ENCODE measurements around the gene CPLANE1. TPM values are rescaled to one million over a fixed set of nuclear protein-coding genes. Genes with fewer than 3 reads are reported as not detected.

The CPLANE1 gene
- total RNA-seq, 2 experiments from 2014 or later = 7.2 to 10.5 TPM

DNA sequence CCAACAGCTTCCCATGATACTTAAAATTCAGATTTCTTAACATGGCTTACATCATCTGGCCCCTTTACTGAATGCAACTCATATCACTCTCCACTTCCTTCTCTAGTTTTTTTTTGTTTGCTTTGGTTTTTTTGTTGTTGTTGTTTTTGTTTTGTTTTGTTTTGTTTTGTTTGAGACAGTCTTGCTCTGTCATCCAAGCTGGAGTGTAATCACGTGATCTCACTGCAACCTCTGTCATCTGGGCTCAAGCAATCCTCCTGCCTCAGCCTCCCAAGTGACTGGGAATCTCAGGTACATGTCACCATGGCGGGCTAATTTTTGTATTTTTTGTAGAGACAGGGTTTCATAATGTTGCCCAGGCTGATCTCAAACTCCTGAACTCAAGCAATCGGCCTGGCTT, 41.4 kb downstream of the CPLANE1 start:
- Mint-ChIP-seq H3K4me3 (no peak overlapping the region), H3K4me1 (ENCODE audit: low read depth) (peaks cover 4% of the 10 kb centered on the region)

GRCh38 chr5:37206736-37207135, 42.4 kb downstream of the CPLANE1 start:
- no peak for ATAC-seq
- ChIA-PET POLR2A (no interaction called here), CTCF (no interaction called here)
- Mint-ChIP-seq H3K27me3 (ENCODE audit: low read depth) (no peaks in the 10 kb centered on the region), H3K27ac (no peak overlapping the region), H3K36me3 (ENCODE audit: low read depth) (peaks cover 21% of the 10 kb centered on the region), H3K9me3 (ENCODE audit: insufficient read depth) (no peaks in the 10 kb centered on the region), H3K4me3 (no peak overlapping the region), H3K4me1 (ENCODE audit: low read depth) (peaks cover 4% of the 10 kb centered on the region)
- DNase-seq = no peak

More for the DNA sequence above, 41.4 kb downstream of the CPLANE1 start:
- no peak for DNase-seq
- POLR2A ChIA-PET = no interaction called here
- CTCF ChIA-PET = interaction anchor here (0.7 kb wide), 1 partner anchor 10 kb away, joined by 3 read pairs; no protein-coding TSS in a partner anchor
- peaks cover 24% of the 10 kb centered on the region for H3K36me3 Mint-ChIP-seq (ENCODE audit: low read depth)
- no peaks in the 10 kb centered on the region for H3K9me3 Mint-ChIP-seq (ENCODE audit: insufficient read depth)
- no peaks in the 10 kb centered on the region for H3K27me3 Mint-ChIP-seq (ENCODE audit: low read depth)
- H3K27ac Mint-ChIP-seq = no peak overlapping the region
- ATAC-seq = no peak

DNA sequence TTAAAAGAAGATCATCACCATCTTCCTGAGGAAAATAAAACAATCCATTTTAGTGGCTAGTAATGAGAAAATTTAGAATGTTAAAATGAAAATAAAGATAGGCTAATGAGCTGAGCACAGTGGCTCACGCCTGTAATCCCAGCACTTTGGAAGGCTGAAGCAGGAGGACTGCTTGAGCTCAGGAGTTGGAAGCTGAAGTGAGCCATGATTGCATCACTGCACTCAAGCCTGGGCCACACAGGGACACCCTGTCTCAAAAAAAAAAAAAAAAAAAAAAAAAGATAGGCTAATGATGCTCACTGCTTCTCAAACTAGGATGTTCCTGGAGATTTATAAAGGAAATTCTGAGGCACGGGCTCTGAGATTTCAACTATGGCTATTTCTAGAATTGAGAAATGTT, 50.3 kb downstream of the CPLANE1 start:
- CTCF ChIA-PET = interaction anchor here (1.0 to 1.2 kb wide), 2 partner anchors 11 to 254 kb away, joined by 3 to 4 read pairs; no protein-coding TSS in a partner anchor

GRCh38 chr5:37198061-37198460, 51.1 kb downstream of the CPLANE1 start:
- ATAC-seq (peak; percentile 68), DNase-seq (peak; percentile 33)
- no peaks in the 10 kb centered on the region for H3K9me3 Mint-ChIP-seq (ENCODE audit: insufficient read depth)
- peaks cover 38% of the 10 kb centered on the region for H3K36me3 Mint-ChIP-seq (ENCODE audit: low read depth)
- H3K27me3 Mint-ChIP-seq (ENCODE audit: low read depth) = no peaks in the 10 kb centered on the region
- H3K4me1 Mint-ChIP-seq (ENCODE audit: low read depth) = peaks cover 29% of the 10 kb centered on the region
- CTCF ChIA-PET = interaction anchor here (0.7 to 1.2 kb wide), 4 partner anchors 9 to 86 kb away, joined by 3 to 6 read pairs (median 4); no protein-coding TSS in a partner anchor
- peak overlapping the region; percentile 63 for H3K4me3 Mint-ChIP-seq
- peak overlapping the region; percentile 84 for H3K27ac Mint-ChIP-seq
- POLR2A ChIA-PET = interaction anchor here (1.1 to 1.5 kb wide), 3 partner anchors 11 to 173 kb away, joined by 3 to 5 read pairs (median 4); partner anchors contain the start of genes CPLANE1 and NUP155

More for the DNA sequence above, 50.3 kb downstream of the CPLANE1 start:
- Mint-ChIP-seq H3K27ac (peak overlapping the region; percentile 76), H3K27me3 (ENCODE audit: low read depth) (no peaks in the 10 kb centered on the region), H3K4me3 (no peak overlapping the region), H3K36me3 (ENCODE audit: low read depth) (peaks cover 39% of the 10 kb centered on the region), H3K9me3 (ENCODE audit: insufficient read depth) (no peaks in the 10 kb centered on the region), H3K4me1 (ENCODE audit: low read depth) (peaks cover 29% of the 10 kb centered on the region)
- no peak for ATAC-seq
- POLR2A ChIA-PET = interaction anchor here (1.2 to 1.5 kb wide), 2 partner anchors 10 to 172 kb away, joined by 4 to 5 read pairs; partner anchors contain the start of gene NUP155
- no peak for DNase-seq

- no peaks in the 10 kb centered on the region for H3K9me3 Mint-ChIP-seq (ENCODE audit: insufficient read depth)
- H3K4me3 Mint-ChIP-seq = peak overlapping the region; percentile 63
Observed at GRCh38 chr5:37197340-37198050, 51.7 kb downstream of the CPLANE1 start.

GRCh38 chr5:37190592-37190991, 58.6 kb downstream of the CPLANE1 start:
- no peak overlapping the region for H3K4me3 Mint-ChIP-seq
- POLR2A ChIA-PET = no interaction called here
- no peak for ATAC-seq

More at GRCh38 chr5:37197340-37198050, 51.7 kb downstream of the CPLANE1 start:
- ATAC-seq = peak; percentile 82
- Mint-ChIP-seq H3K4me1 (ENCODE audit: low read depth) (peaks cover 29% of the 10 kb centered on the region), H3K27ac (peak overlapping the region; percentile 84), H3K36me3 (ENCODE audit: low read depth) (peaks cover 38% of the 10 kb centered on the region), H3K27me3 (ENCODE audit: low read depth) (no peaks in the 10 kb centered on the region)
- peak; percentile 58 for DNase-seq
- ChIA-PET POLR2A (interaction anchor here (1.1 to 1.5 kb wide), 3 partner anchors 11 to 173 kb away, joined by 3 to 5 read pairs (median 4); partner anchors contain the start of genes CPLANE1 and NUP155), CTCF (interaction anchor here (0.7 to 1.2 kb wide), 4 partner anchors 10 to 85 kb away, joined by 3 to 6 read pairs (median 4); no protein-coding TSS in a partner anchor)

DNA sequence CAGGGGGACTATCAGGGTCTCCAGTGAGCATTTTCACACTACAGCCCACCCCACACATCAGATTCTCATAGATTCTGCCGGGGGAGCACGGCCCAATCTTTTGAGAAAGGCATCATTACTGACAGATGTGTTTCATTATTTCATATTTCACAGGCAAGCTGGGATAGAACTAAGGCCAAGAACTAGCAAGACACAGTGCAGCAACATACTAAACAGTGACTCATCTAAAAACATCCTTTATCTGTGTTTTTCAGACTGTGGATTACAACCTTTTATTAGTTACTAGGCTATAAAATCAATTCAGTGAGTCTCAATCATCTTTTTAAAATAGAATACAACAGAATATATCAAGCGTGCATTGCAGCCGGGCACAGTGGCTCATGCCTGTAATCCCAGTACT, 59.8 kb downstream of the CPLANE1 start:
- Mint-ChIP-seq H3K27me3 (ENCODE audit: low read depth) (no peaks in the 10 kb centered on the region), H3K4me1 (ENCODE audit: low read depth) (no peaks in the 10 kb centered on the region), H3K27ac (no peak overlapping the region), H3K4me3 (no peak overlapping the region), H3K9me3 (ENCODE audit: insufficient read depth) (no peaks in the 10 kb centered on the region), H3K36me3 (ENCODE audit: low read depth) (peaks cover 12% of the 10 kb centered on the region)
- CTCF ChIA-PET = no interaction called here
- ATAC-seq (no peak), DNase-seq (no peak)
- POLR2A ChIA-PET = no interaction called here

More at GRCh38 chr5:37190592-37190991, 58.6 kb downstream of the CPLANE1 start:
- Mint-ChIP-seq H3K36me3 (ENCODE audit: low read depth) (peaks cover 8% of the 10 kb centered on the region), H3K27me3 (ENCODE audit: low read depth) (no peaks in the 10 kb centered on the region), H3K27ac (no peak overlapping the region), H3K9me3 (ENCODE audit: insufficient read depth) (no peaks in the 10 kb centered on the region), H3K4me1 (ENCODE audit: low read depth) (no peaks in the 10 kb centered on the region)
- DNase-seq = no peak
- CTCF ChIA-PET = no interaction called here

DNA sequence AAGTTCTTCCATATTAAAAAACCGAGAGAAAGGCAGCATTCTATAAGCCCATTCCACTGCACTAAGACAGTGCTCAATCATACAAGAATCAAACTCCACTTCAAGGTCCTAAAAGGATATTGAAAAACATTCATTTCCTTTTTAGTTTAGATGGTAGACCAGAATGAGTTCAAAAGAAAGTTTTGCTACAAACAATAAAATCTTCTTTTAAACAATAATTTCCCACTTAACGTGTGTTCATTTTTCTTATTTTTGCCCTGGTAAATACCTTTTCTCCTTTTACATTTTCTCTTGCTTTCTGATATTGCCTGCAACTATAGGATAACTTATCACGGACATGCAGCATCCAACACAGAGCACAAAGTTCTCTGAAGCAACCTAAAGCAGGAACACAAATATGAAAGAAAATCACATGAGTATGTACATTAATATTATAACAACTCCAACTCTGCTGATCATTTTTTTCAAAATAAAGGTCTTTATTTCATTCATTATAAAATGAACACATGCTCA, 61.7 kb downstream of the CPLANE1 start:
- H3K4me1 Mint-ChIP-seq (ENCODE audit: low read depth) = no peaks in the 10 kb centered on the region
- ATAC-seq (no peak), DNase-seq (no peak)
- no peak overlapping the region for H3K4me3 Mint-ChIP-seq
- H3K27ac Mint-ChIP-seq = no peak overlapping the region
- no peaks in the 10 kb centered on the region for H3K27me3 Mint-ChIP-seq (ENCODE audit: low read depth)
- H3K36me3 Mint-ChIP-seq (ENCODE audit: low read depth) = peaks cover 23% of the 10 kb centered on the region
- POLR2A ChIA-PET = no interaction called here
- H3K9me3 Mint-ChIP-seq (ENCODE audit: insufficient read depth) = no peaks in the 10 kb centered on the region
- CTCF ChIA-PET = no interaction called here

- ATAC-seq = no peak
- DNase-seq = no peak
- no peak overlapping the region for H3K27ac Mint-ChIP-seq
- peaks cover 3% of the 10 kb centered on the region for H3K4me1 Mint-ChIP-seq (ENCODE audit: low read depth)
- H3K9me3 Mint-ChIP-seq (ENCODE audit: insufficient read depth) = no peaks in the 10 kb centered on the region
- peaks cover 25% of the 10 kb centered on the region for H3K36me3 Mint-ChIP-seq (ENCODE audit: low read depth)
- no peak overlapping the region for H3K4me3 Mint-ChIP-seq
- CTCF ChIA-PET = no interaction called here
- POLR2A ChIA-PET = no interaction called here
- no peaks in the 10 kb centered on the region for H3K27me3 Mint-ChIP-seq (ENCODE audit: low read depth)
Observed at GRCh38 chr5:37184748-37185364, 64.3 kb downstream of the CPLANE1 start.

DNA sequence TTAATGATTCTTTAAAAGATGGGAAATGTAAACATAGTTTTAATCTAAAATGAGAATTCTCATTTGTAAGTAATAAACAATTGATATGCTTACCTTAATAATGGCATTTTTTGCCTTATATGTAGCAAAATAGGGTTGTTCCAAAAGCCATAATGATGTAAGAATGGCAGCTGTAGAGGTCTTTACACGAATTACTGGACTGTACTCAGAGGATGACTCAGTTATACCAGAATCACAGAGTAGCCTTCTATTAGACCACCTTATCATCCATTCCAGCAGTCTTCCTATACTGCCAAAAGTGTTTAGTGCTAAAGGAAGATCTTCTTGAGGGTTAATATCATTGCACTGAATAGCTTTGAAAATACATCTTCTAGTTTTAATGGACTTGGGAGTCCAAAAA, 66.5 kb downstream of the CPLANE1 start:
- peaks cover 3% of the 10 kb centered on the region for H3K4me1 Mint-ChIP-seq (ENCODE audit: low read depth)
- DNase-seq (no peak), ATAC-seq (no peak)
- H3K27me3 Mint-ChIP-seq (ENCODE audit: low read depth) = no peaks in the 10 kb centered on the region
- H3K36me3 Mint-ChIP-seq (ENCODE audit: low read depth) = peaks cover 27% of the 10 kb centered on the region
- POLR2A ChIA-PET = no interaction called here
- CTCF ChIA-PET = no interaction called here
- no peak overlapping the region for H3K27ac Mint-ChIP-seq
- no peak overlapping the region for H3K4me3 Mint-ChIP-seq
- no peaks in the 10 kb centered on the region for H3K9me3 Mint-ChIP-seq (ENCODE audit: insufficient read depth)

DNA sequence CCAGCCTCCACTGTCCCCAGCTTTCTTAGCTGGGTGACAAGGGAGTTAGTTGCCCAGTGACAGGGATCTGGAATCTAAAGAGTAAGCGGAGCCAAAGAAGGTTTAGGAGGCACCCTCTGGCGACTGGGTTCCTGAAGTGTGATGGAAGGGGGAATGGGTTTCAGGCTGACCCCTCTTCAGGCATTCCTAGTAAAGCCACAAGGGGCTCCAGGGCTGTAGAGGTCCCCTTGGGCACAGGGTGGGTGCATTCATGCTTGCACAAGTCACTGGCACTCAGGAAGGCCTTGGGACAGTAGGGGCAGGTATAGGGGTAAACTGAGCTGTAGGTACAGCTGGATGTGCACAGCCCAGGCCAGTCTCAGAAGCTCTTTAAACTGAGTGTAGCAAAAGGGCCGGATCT, 74.2 kb downstream of the CPLANE1 start:
- CTCF ChIA-PET = no interaction called here
- ATAC-seq (no peak), DNase-seq (no peak)
- POLR2A ChIA-PET = no interaction called here
- H3K36me3 Mint-ChIP-seq (ENCODE audit: low read depth) = peaks cover 17% of the 10 kb centered on the region
- H3K4me3 Mint-ChIP-seq = no peak overlapping the region
- H3K27me3 Mint-ChIP-seq (ENCODE audit: low read depth) = no peaks in the 10 kb centered on the region
- no peaks in the 10 kb centered on the region for H3K4me1 Mint-ChIP-seq (ENCODE audit: low read depth)
- H3K27ac Mint-ChIP-seq = no peak overlapping the region
- no peaks in the 10 kb centered on the region for H3K9me3 Mint-ChIP-seq (ENCODE audit: insufficient read depth)

DNA sequence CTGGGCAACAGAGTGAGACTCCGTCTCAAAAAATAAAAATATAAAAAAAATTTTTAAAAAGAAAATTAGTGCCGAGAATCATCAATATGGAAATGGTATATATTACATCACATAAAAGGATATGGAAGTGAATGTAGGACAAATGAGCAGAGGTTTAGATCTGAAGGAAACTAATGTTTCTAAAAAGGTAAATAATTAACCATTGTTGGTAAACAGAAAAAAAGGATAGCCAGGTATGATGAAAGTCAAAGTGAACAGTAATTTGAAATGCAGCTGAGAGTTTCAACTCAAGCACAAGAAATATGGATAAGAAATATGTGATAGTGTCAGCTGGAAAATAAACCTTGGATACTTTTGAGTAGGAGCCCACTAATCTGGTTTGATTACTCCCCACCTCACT, 76.2 kb downstream of the CPLANE1 start:
- ATAC-seq = no peak
- Mint-ChIP-seq H3K4me1 (ENCODE audit: low read depth) (peaks cover 2% of the 10 kb centered on the region), H3K36me3 (ENCODE audit: low read depth) (peaks cover 29% of the 10 kb centered on the region), H3K4me3 (no peak overlapping the region), H3K27me3 (ENCODE audit: low read depth) (no peaks in the 10 kb centered on the region), H3K9me3 (ENCODE audit: insufficient read depth) (no peaks in the 10 kb centered on the region), H3K27ac (no peak overlapping the region)
- DNase-seq = no peak
- ChIA-PET CTCF (no interaction called here), POLR2A (no interaction called here)

Data from activated CD8-positive, alpha-beta T cell treated with anti-CD3 and anti-CD28 coated beads, Interleukin-2, amount 10 ng/mL, durations not matched to agents 7 days and 5 days (primary cell).